T-cell (primary cell): ENCODE data around the gene DICER1. TPM values are rescaled to one million over a fixed set of nuclear protein-coding genes. Genes with fewer than 3 reads are reported as not detected.
A peak's percentile ranks its signal among the peaks of the same experiment; 100 is the strongest.

ENCODE experiments used
- ATAC-seq, 4 experiments: fragments of 200-7000 bp in 3 of 4; fragments of 150-1000 bp in 1 of 4; cut with Tn5 transposase; replicated peaks in 1 of 4; 1 replicate in 3 of 4; 2 replicates in 1 of 4; pipeline ENCODE4 v1.10.0; 2021; ENCODE audit warnings: moderate library complexity in 3 of 4, mild to moderate bottlenecking in 2 of 4, moderate number of reproducible peaks in 1 of 4
- CTCF ChIA-PET, 2 donors: fragments of 300-600 bp; sonication (Branson Sonifier 250); formaldehyde crosslinking; loops; one replicate each; lab custom pipeline; 2022; ENCODE audit warnings: antibody characterized with exemption in 2 of 2; lab: Charles Lee
- POLR2A ChIA-PET, 2 donors: fragments of 300-600 bp; sonication (Branson Sonifier 250); formaldehyde crosslinking; loops; one replicate each; lab custom pipeline; 2022; ENCODE audit warnings: antibody characterized with exemption in 2 of 2; lab: Charles Lee
- DNase-seq, 35 experiments: peaks; one replicate each; pipeline versions ENCODE4 v3.0.0 to v3.0.0-alpha.2; 2013 to 2023
- H3K27ac ChIP-seq: one replicate; pipeline ENCODE4 v1.5.1; 2013; ENCODE audit warnings: low read length
- H3K27me3 ChIP-seq, 2 experiments: replicated peaks in 1 of 2; 1 replicate in 1 of 2; 2 replicates in 1 of 2; pipeline versions ENCODE4 v1.6.1 to v1.7.0; 2013; ENCODE audit warnings: low read length in 1 of 2, mixed read lengths in 1 of 2; ENCODE audit not compliant: control insufficient read depth in 2 of 2, insufficient read depth in 2 of 2; ENCODE audit errors: extremely low read depth in 1 of 2
- H3K36me3 ChIP-seq, 2 donors: 1 replicate in 1 of 2; 2 replicates in 1 of 2; pipeline versions ENCODE4 v1.6.1 to v1.7.0; 2013; ENCODE audit warnings: low read length in 1 of 2; ENCODE audit not compliant: control insufficient read depth in 2 of 2, insufficient read depth in 1 of 2; ENCODE audit errors: extremely low read depth in 1 of 2
- H3K4me1 ChIP-seq, 2 experiments: 1 replicate in 1 of 2; 2 replicates in 1 of 2; pipeline versions ENCODE4 v1.6.1 to v1.7.0; 2013; ENCODE audit warnings: low read length in 2 of 2, mixed read lengths in 1 of 2; ENCODE audit not compliant: insufficient read depth in 2 of 2, control insufficient read depth in 1 of 2; ENCODE audit errors: extremely low read depth in 1 of 2
- H3K4me3 ChIP-seq, 2 donors: 1 replicate in 1 of 2; 2 replicates in 1 of 2; pipeline versions ENCODE4 v1.5.1 to v1.7.0; 2013; ENCODE audit warnings: mild to moderate bottlenecking in 2 of 2, low read length in 1 of 2, moderate library complexity in 1 of 2; ENCODE audit not compliant: control insufficient read depth in 1 of 2; ENCODE audit errors: extremely low read depth in 1 of 2
- H3K9me3 ChIP-seq: 2 replicates; pipeline ENCODE4 v1.7.0; 2013
- H3K27ac Mint-ChIP-seq, 2 donors: one replicate each; pipeline ENCODE4 v1.8.0; 2020 to 2021; ENCODE audit warnings: mild to moderate bottlenecking in 2 of 2, mixed read lengths in 2 of 2
- H3K27me3 Mint-ChIP-seq, 2 donors: one replicate each; pipeline ENCODE4 v1.8.0; 2021 to 2022; ENCODE audit warnings: mixed read lengths in 2 of 2
- H3K36me3 Mint-ChIP-seq: one replicate; pipeline ENCODE4 v1.8.0; 2021; ENCODE audit warnings: mixed read lengths
- H3K4me1 Mint-ChIP-seq, 3 donors: one replicate each; pipeline ENCODE4 v1.8.0; 2020 to 2022; ENCODE audit warnings: mixed read lengths in 3 of 3, mild to moderate bottlenecking in 1 of 3
- H3K4me3 Mint-ChIP-seq, 3 donors: one replicate each; pipeline ENCODE4 v1.8.0; 2020 to 2022; ENCODE audit warnings: mild to moderate bottlenecking in 3 of 3, mixed read lengths in 3 of 3, moderate library complexity in 3 of 3
- H3K9me3 Mint-ChIP-seq, 3 donors: one replicate each; pipeline ENCODE4 v1.8.0; 2020 to 2022; ENCODE audit warnings: mixed read lengths in 3 of 3
- WGBS: methylation state at CpG from one replicate; pipeline ENCODE4 v1.1.5; 2013; ENCODE audit warnings: missing lambda C conversion rate; ENCODE audit not compliant: insufficient coverage; 5-methylcytosine and 5-hydroxymethylcytosine counted together
- total RNA-seq, 35 experiments: library from RNA in 6 of 35; stranded (reverse) in 6 of 35; fragments of 120-200 nt in 1 of 35; gene quantifications; one replicate each; pipeline versions ENCODE4 v1.2.1 to v1.2.4 and lab custom pipeline; 2013 to 2026

Gene DICER1
- total RNA-seq, 5 donors from 2014 or later (not counting 1 experiment from before 2014, with no cell fraction given) = 40.1 to 62.8 (median 57.8) TPM

DNA sequence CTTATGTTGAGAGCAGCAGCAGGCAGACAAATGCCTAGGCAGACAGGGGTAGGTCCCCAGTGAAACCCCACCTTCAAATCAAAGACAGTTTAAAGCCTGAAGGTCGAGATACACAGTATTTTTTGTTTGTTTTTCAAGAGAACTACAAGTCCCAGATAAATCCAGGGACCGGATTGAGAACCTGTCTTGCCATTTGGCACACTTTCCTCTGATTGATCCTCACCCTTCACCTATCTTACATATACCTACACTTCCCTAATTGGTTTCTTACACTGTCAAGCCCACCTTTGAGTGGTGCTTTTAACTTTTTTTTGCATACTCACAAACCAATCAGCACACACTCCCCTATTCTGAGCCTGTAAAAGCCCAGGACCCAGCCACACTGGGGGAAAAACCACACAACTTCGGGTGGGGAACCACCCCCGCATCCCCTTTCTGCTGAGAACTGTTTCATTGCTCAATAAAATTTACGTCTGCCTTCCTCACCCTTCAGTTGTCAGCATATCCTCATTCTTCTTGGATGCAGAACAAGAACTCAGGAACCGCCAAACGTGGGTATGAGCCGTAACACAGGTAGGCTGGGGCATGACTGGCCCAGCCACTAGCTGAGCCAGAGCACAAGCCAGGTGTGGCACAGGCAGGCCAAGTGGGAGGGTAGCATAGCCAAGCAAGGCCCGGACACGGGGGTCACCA lies 11.1 kb downstream of the DICER1 start:
- H3K27ac ChIP-seq = no peak overlapping the region
- peaks cover 3 to 12% of the 10 kb centered on the region in 2 experiments for H3K4me1 ChIP-seq
- Mint-ChIP-seq H3K4me1 (peaks cover 84 to 87% (median 87%) of the 10 kb centered on the region in 3 donors), H3K4me3 (no peak overlapping the region), H3K9me3 (peaks cover 7 to 15% (median 13%) of the 10 kb centered on the region in 3 donors), H3K36me3 (peaks cover 30% of the 10 kb centered on the region), H3K27ac (no peak overlapping the region), H3K27me3 (no peaks in the 10 kb centered on the region)
- 87% methylated on average over 7 of the region's 10 CpGs for WGBS
- H3K27me3 ChIP-seq = no peaks in the 10 kb centered on the region
- DNase-seq (no peak), ATAC-seq (no peak)
- peaks cover 2% of the 10 kb centered on the region for H3K9me3 ChIP-seq
- H3K4me3 ChIP-seq = no peak overlapping the region
- peaks cover 0 to 4% of the 10 kb centered on the region in 2 donors for H3K36me3 ChIP-seq
- CTCF ChIA-PET = no interaction called here
- POLR2A ChIA-PET = no interaction called here

DNA sequence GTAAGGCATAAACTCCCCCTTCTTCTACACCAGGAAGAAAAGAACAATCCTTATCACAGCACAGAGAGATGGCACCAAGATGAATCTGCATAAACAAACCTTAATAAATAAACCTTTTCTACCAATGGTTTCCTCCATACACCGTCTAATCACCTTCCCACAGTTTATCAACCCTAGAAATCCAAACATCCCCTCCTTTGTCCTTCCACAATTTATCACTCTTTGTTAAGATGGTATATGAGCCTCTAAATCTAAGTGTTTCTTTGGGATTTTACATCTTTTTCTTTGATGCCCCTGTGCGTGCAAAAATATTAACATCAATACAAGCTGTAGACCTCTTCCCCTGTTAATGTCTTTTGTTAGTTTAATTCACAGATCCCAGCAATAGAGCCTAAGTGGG lies 12.5 kb downstream of the DICER1 start:
- no peak overlapping the region for H3K27ac ChIP-seq
- H3K27me3 Mint-ChIP-seq = no peaks in the 10 kb centered on the region
- H3K36me3 Mint-ChIP-seq = peaks cover 32% of the 10 kb centered on the region
- H3K27ac Mint-ChIP-seq = no peak overlapping the region
- no peaks in the 10 kb centered on the region for H3K27me3 ChIP-seq
- peaks cover 3 to 8% of the 10 kb centered on the region in 2 experiments for H3K4me1 ChIP-seq
- no peak overlapping the region for H3K4me3 ChIP-seq
- H3K9me3 ChIP-seq = peaks cover 2% of the 10 kb centered on the region
- ChIA-PET POLR2A (no interaction called here), CTCF (no interaction called here)
- H3K36me3 ChIP-seq = peaks cover 0 to 4% of the 10 kb centered on the region in 2 donors
- ATAC-seq = no peak
- peak overlapping the region in 1 of 3 donors; percentile 5 for H3K4me3 Mint-ChIP-seq
- peaks cover 7 to 15% (median 13%) of the 10 kb centered on the region in 3 donors for H3K9me3 Mint-ChIP-seq
- no CpG with 5 or more reads among the region's 2 CpGs for WGBS
- DNase-seq = no peak
- peaks cover 83 to 86% (median 85%) of the 10 kb centered on the region in 3 donors for H3K4me1 Mint-ChIP-seq

DNA sequence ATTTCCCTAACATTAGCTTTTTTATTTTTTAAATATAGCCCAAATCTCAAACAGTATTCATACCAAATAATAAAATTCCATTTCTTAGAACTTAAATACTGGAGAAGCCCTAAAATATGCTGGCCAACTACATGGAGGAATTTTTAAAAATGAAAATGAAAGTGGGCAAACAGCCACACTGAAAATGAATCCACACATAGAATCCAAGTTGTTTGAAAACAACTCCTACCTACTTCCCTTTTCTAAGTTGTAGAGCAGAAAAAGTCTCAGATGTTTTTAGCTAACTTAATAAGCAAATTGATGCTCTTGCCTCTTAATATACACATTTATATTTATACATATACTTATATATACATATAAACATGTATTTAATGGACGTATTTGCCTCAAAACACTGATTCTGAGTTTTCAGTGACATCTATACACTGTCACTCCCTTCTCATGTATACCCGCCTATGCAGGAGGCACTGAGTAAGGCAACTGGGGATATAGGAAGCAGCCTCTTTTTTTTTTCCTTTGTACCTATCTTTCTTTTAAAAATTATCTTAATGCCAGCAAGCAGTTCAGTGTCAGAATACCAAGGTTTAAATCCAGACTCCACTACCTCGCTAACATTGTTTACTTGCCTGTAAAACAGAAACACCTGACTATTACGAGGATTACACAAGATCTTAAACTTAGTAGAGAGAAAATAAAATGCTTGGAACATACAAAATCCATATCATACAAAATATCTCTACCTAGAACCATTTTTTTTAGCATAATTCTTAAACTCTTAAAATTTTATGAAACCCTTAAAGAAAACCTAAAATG lies 13.3 kb downstream of the DICER1 start:
- no peak for DNase-seq
- no peak overlapping the region for H3K27ac Mint-ChIP-seq
- H3K27me3 Mint-ChIP-seq = no peaks in the 10 kb centered on the region
- Histone ChIP-seq H3K4me3 (no peak overlapping the region), H3K4me1 (peaks cover 3 to 12% of the 10 kb centered on the region in 2 experiments), H3K27ac (no peak overlapping the region), H3K27me3 (no peaks in the 10 kb centered on the region), H3K9me3 (peaks cover 2% of the 10 kb centered on the region), H3K36me3 (peaks cover 0 to 4% of the 10 kb centered on the region in 2 donors)
- ChIA-PET CTCF (no interaction called here), POLR2A (no interaction called here)
- WGBS = no CpG with 5 or more reads among the region's 4 CpGs
- H3K36me3 Mint-ChIP-seq = peaks cover 32% of the 10 kb centered on the region
- H3K4me1 Mint-ChIP-seq = peaks cover 85 to 88% (median 87%) of the 10 kb centered on the region in 3 donors
- peaks cover 7 to 15% (median 13%) of the 10 kb centered on the region in 3 donors for H3K9me3 Mint-ChIP-seq
- ATAC-seq = no peak
- H3K4me3 Mint-ChIP-seq = peak overlapping the region in 1 of 3 donors; percentile 20

DNA sequence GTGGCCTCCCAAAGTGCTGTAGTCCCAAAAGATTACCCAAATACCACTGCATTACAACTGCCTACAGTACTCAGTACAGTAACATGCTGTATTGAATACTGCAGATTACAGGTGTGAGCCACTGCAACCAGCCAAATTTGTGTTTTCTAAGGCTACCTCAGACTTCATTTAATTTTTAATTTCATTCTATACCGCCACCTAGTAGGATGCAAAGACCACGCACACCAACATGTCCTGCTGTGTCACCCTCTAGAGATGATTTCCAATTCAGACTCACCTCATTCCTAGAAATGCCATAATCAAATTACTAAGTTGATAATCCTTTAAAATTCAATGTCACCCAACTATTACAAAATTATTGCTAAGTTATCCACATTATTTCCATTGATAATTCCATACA lies 15.1 kb downstream of the DICER1 start:
- Histone ChIP-seq H3K9me3 (peaks cover 2% of the 10 kb centered on the region), H3K36me3 (peaks cover 0 to 4% of the 10 kb centered on the region in 2 donors), H3K27ac (no peak overlapping the region), H3K27me3 (no peaks in the 10 kb centered on the region), H3K4me3 (no peak overlapping the region), H3K4me1 (peaks cover 3 to 16% of the 10 kb centered on the region in 2 experiments)
- no peak overlapping the region for H3K4me3 Mint-ChIP-seq
- POLR2A ChIA-PET = no interaction called here
- H3K4me1 Mint-ChIP-seq = peaks cover 83 to 87% (median 84%) of the 10 kb centered on the region in 3 donors
- CTCF ChIA-PET = no interaction called here
- ATAC-seq (no peak), DNase-seq (no peak)
- peaks cover 7 to 13% (median 12%) of the 10 kb centered on the region in 3 donors for H3K9me3 Mint-ChIP-seq
- H3K27me3 Mint-ChIP-seq = no peaks in the 10 kb centered on the region
- peaks cover 25% of the 10 kb centered on the region for H3K36me3 Mint-ChIP-seq
- H3K27ac Mint-ChIP-seq = peak overlapping the region in 1 of 2 donors; percentile 46
- WGBS = 100% methylated on average over 2 of the region's 2 CpGs

DNA sequence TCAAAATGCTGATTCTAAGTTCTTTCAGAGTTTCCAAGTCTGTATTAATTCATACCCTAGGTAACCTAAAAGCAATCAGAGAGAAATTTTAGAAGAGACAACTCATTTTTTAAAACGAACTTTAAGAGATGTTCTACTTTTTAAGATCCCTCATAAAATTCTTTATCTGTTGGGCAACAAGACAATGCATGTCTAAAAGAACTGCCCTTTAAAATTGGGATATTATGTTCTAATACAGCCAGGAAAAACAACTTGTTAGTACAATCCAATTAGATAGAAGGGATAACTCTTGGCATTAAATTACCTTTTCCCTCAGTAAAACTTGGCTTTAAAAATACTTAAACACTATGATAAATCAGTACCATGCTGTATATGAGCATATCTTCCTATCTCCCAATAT lies 15.6 kb downstream of the DICER1 start:
- DNase-seq = no peak
- ATAC-seq = no peak
- H3K27ac ChIP-seq = no peak overlapping the region
- CTCF ChIA-PET = no interaction called here
- peaks cover 7 to 13% (median 12%) of the 10 kb centered on the region in 3 donors for H3K9me3 Mint-ChIP-seq
- peaks cover 2% of the 10 kb centered on the region for H3K9me3 ChIP-seq
- no peaks in the 10 kb centered on the region for H3K27me3 ChIP-seq
- H3K4me1 Mint-ChIP-seq = peaks cover 84 to 87% (median 86%) of the 10 kb centered on the region in 3 donors
- H3K36me3 Mint-ChIP-seq = peaks cover 23% of the 10 kb centered on the region
- POLR2A ChIA-PET = no interaction called here
- H3K4me3 ChIP-seq = no peak overlapping the region
- H3K36me3 ChIP-seq = peaks cover 0 to 4% of the 10 kb centered on the region in 2 donors
- peaks cover 3 to 16% of the 10 kb centered on the region in 2 experiments for H3K4me1 ChIP-seq
- no CpG with 5 or more reads among the region's 1 CpG for whole genome bisulfite sequencing
- peak overlapping the region in 1 of 2 donors; percentile 46 for H3K27ac Mint-ChIP-seq
- no peaks in the 10 kb centered on the region for H3K27me3 Mint-ChIP-seq
- H3K4me3 Mint-ChIP-seq = no peak overlapping the region

DNA sequence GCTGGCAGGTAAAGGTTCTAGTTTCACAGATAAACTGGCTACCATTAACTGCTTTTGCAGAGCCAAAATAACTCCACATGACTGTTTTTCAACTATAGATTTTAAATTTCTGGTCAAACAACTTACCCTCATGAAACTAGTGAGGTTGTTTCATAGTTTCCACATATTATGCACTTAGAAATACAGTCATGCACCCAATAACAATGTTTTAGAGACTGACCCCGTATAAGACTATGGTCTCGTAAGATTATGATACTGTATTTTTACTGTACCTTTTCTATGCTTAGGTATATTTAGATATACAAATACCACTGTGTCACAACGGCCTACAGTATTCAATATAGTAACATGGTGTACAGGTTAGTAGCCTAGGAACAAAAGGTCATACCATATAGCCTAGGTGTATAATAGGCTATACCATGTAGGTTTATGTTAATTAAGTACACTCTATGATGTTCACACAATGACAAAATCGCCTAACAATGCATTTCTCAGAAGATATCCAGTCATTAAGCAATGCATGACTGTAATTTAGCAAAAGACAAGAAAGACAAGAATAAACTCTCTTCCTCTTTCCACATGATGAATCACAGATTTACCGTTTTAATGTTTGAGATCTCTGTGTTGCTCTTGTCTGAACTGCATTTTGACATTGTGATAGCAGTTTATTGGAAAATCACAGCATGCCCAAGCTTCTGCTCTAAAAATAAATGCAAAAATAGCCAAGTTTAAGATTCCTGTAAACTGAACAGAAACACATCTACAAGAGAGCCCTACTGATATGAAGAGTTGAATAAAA lies 17.1 kb downstream of the DICER1 start:
- Mint-ChIP-seq H3K36me3 (peaks cover 17% of the 10 kb centered on the region), H3K9me3 (peaks cover 6 to 8% (median 7%) of the 10 kb centered on the region in 3 donors), H3K4me3 (peak overlapping the region in 1 of 3 donors; percentile 7), H3K27ac (peak overlapping the region; percentile 29 to 69), H3K27me3 (no peaks in the 10 kb centered on the region), H3K4me1 (peaks cover 83 to 88% (median 88%) of the 10 kb centered on the region in 3 donors)
- H3K36me3 ChIP-seq = no peaks in the 10 kb centered on the region
- no peaks in the 10 kb centered on the region for H3K27me3 ChIP-seq
- ChIA-PET POLR2A (no interaction called here), CTCF (no interaction called here)
- H3K27ac ChIP-seq = no peak overlapping the region
- ATAC-seq (no peak), DNase-seq (no peak)
- no peak overlapping the region for H3K4me3 ChIP-seq
- WGBS = no CpG with 5 or more reads among the region's 5 CpGs
- H3K4me1 ChIP-seq = peaks cover 3 to 16% of the 10 kb centered on the region in 2 experiments
- H3K9me3 ChIP-seq = peaks cover 2% of the 10 kb centered on the region
